GM12801 (cell line): ENCODE data around the gene C12orf43.

ENCODE experiments used
- CTCF ChIP-seq: IDR thresholded peaks from one replicate; pipeline ENCODE4 v1.5.1; 2011; ENCODE audit warnings: control low read depth; ENCODE audit not compliant: insufficient read length; ENCODE audit errors: extremely low read depth

The C12orf43 gene

GRCh38 chr12:120994059-120994458 lies 22.2 kb downstream of the C12orf43 start:
- no peak for TF ChIP-seq CTCF

GRCh38 chr12:120993496-120993895 lies 22.8 kb downstream of the C12orf43 start:
- TF ChIP-seq CTCF, result no peak

- no peak for TF ChIP-seq CTCF
Measured at GRCh38 chr12:120992989-120993388, 23.3 kb downstream of the C12orf43 start.

- TF ChIP-seq CTCF, result no peak
Measured at GRCh38 chr12:120991965-120992364, 24.3 kb downstream of the C12orf43 start.

GRCh38 chr12:120990487-120991055 lies 25.7 kb downstream of the C12orf43 start:
- no peak for TF ChIP-seq CTCF

GRCh38 chr12:120989687-120990086 lies 26.6 kb downstream of the C12orf43 start:
- TF ChIP-seq CTCF, result no peak

- no peak for TF ChIP-seq CTCF
Measured at GRCh38 chr12:120988658-120989057, 27.6 kb downstream of the C12orf43 start.

- TF ChIP-seq CTCF, result no peak
Measured at GRCh38 chr12:120988234-120988633, 28.1 kb downstream of the C12orf43 start.
